ENCODE data around the gene RAB9B. TPM values are rescaled to one million over a fixed set of nuclear protein-coding genes. Genes with fewer than 3 reads are reported as not detected.

The RAB9B gene, protein sequence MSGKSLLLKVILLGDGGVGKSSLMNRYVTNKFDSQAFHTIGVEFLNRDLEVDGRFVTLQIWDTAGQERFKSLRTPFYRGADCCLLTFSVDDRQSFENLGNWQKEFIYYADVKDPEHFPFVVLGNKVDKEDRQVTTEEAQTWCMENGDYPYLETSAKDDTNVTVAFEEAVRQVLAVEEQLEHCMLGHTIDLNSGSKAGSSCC
- 0.32 and 1.1 TPM in 2 replicates for total RNA-seq

DNA sequence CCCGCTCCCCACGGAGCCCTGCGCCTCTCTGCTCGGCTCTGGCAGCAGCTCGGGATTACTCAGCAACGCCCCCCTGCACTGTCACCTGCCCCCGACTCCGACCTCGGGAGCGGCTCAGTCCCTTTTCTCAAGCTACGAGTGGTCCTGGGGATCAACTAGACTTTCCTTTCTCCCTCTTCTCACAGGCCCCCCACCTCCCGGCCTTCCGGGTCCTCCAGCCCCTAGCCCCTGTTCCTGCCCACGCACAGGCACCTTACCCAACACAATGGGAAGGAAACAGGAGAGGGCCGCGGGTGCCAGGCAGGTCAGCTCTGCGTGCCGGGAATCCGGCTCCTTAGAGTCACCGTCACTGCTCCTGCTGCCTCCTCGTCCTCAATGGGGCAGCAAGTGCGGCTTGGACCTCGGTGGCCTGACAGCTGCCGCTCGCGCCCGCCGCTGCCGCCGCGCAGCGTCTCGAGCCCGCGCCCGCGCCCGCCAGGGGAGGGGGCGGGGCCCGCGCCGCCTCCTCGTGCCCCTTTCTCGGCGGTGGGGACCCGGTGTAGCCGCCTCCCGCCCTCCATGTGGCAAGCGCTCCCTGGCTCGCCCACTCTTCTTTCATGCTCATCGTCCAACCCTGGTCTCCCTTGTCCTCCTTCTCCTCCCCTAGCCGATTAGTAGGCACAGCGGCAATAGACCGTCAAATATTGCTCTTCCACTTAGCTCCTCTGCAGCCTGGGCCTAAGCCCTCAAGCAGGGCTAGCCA, at the start of gene RAB9B:
Gene RAB9B (minus strand): TSS at position 455 of the 742 bp plus-strand sequence. CDS start 6,473 bp downstream, outside the sequence.

GRCh38 chrX:103776546-103776945, 55.5 kb downstream of the RAB9B start, which contains the start of gene PLP1:
TSS of gene PLP1 (plus strand) at chrX:103776840. CDS start at chrX:103776996, 156 bp downstream.

Other genes starting within 250 kb of the RAB9B start
- 32.7 and 41.2 TPM in 2 replicates for gene TCEAL4, start 246.7 kb downstream of the RAB9B start, total RNA-seq
- gene TCEAL3, start 224.3 kb downstream of the RAB9B start, total RNA-seq: 8.3 and 8.5 TPM in 2 replicates
- gene TCEAL1, start 203.3 kb downstream of the RAB9B start, total RNA-seq: 15.1 and 16.0 TPM in 2 replicates
- 289 and 375 TPM in 2 replicates for gene MORF4L2, start 145.6 kb downstream of the RAB9B start, total RNA-seq
- gene TMEM31, start 121.3 kb downstream of the RAB9B start, total RNA-seq: not detected in 2 replicates
- 0.25 TPM in 1 of 2 replicates, not detected in the other for gene PLP1, start 55.4 kb downstream of the RAB9B start, total RNA-seq
- 1.9 and 5.7 TPM in 2 replicates for gene TMSB15B, start 130.4 kb upstream of the RAB9B start, total RNA-seq
- not detected in 2 replicates for gene H2BW1, start 181.5 kb upstream of the RAB9B start, total RNA-seq
- not detected in 2 replicates for gene H2BW2, start 207.7 kb upstream of the RAB9B start, total RNA-seq
- 2.8 and 8.8 TPM in 2 replicates for gene TMSB15C, start 244.0 kb upstream of the RAB9B start, total RNA-seq

Data from bladder microvascular endothelial cell (primary cell).